Measurements from ENCODE around the gene ZXDC. TPM values are rescaled to one million over a fixed set of nuclear protein-coding genes. Genes with fewer than 3 reads are reported as not detected.

The ZXDC gene
- total and polyA plus RNA-seq, 2 donors (not counting 1 experiment from before 2014, with no cell fraction given), result 38.9 to 70.9 TPM

DNA sequence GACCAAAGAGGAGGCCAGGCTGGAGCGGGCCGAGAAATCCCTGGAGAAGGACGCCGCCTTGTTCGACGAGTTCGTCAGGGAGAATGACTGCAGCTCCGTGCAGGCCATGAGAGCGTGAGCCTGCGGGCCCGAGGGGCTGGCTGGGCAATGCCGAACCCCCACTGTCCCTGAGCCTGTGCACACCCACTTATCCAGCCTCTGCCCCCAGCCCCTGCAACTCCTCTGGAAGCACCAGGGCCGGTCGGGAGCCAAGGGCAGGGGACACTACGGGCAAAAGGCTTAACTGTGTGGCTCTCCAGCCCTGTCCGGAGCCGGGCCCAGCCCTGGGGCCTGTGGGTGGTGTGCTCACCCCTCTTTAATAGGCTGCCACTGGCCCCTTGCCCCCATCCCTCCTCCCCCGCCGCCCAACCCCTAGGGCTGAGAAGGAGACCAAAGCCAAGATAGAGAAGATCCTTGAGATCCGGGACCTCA is 57.0 kb downstream of the ZXDC start:
- WGBS (ENCODE audit: insufficient coverage), result 92% methylated on average over 16 of the region's 20 CpGs
- ChIA-PET CTCF (no interaction called here), POLR2A (no interaction called here)
- no peaks in the 10 kb centered on the region for H3K9me3 Mint-ChIP-seq (ENCODE audit: insufficient read depth)
- Histone ChIP-seq H3K79me2 (ENCODE audit: control insufficient read depth, insufficient read depth, low read length) (no peaks in the 10 kb centered on the region), H3K9me3 (ENCODE audit: control extremely low read depth in 1 of 3, control insufficient read depth in 2 of 3, insufficient read depth in 1 of 3, low read length in 2 of 3) (peaks cover 0 to 3% (median 0%) of the 10 kb centered on the region in 3 donors), H3K27me3 (replicated peaks in 1 of 4; ENCODE audit: control extremely low read depth in 1 of 4, control insufficient read depth in 3 of 4, insufficient read depth in 4 of 4, low read length in 3 of 4) (peaks cover 0 to 13% (median 0%) of the 10 kb centered on the region in 4 experiments), H3K4me1 (ENCODE audit: control insufficient read depth in 2 of 2, insufficient read depth in 2 of 2, low read length in 2 of 2) (no peaks in the 10 kb centered on the region), H2AFZ (ENCODE audit: insufficient read depth, low read depth, low read length, poor library complexity, severe bottlenecking) (no peak overlapping the region), H3K36me3 (replicated peaks in 1 of 2; ENCODE audit: control extremely low read depth in 1 of 2, control insufficient read depth in 1 of 2, extremely low read depth in 1 of 2, insufficient read depth in 2 of 2, low read length in 1 of 2) (no peaks in the 10 kb centered on the region), H3K27ac (ENCODE audit: low read length in 2 of 2) (no peak overlapping the region), H3K4me3 (ENCODE audit: control extremely low read depth in 1 of 5, extremely low read depth in 1 of 5, insufficient read depth in 1 of 5, low read depth in 2 of 5, low read length in 4 of 5) (no peak overlapping the region), H4K20me1 (ENCODE audit: control insufficient read depth, insufficient read depth, low read length, poor library complexity, severe bottlenecking) (no peaks in the 10 kb centered on the region), H3K9ac (ENCODE audit: low read length) (no peak overlapping the region), H3K4me2 (replicated peaks; ENCODE audit: low read depth, low read length, poor library complexity, severe bottlenecking) (no peak overlapping the region)
- no peak overlapping the region for H3K4me3 Mint-ChIP-seq
- DNase-seq (no peak), ATAC-seq (ENCODE audit: low read depth) (no peak)
- intact Hi-C loops (cut with micrococcal nuclease), result no loop called here
- TF ChIP-seq, protein P1, sequence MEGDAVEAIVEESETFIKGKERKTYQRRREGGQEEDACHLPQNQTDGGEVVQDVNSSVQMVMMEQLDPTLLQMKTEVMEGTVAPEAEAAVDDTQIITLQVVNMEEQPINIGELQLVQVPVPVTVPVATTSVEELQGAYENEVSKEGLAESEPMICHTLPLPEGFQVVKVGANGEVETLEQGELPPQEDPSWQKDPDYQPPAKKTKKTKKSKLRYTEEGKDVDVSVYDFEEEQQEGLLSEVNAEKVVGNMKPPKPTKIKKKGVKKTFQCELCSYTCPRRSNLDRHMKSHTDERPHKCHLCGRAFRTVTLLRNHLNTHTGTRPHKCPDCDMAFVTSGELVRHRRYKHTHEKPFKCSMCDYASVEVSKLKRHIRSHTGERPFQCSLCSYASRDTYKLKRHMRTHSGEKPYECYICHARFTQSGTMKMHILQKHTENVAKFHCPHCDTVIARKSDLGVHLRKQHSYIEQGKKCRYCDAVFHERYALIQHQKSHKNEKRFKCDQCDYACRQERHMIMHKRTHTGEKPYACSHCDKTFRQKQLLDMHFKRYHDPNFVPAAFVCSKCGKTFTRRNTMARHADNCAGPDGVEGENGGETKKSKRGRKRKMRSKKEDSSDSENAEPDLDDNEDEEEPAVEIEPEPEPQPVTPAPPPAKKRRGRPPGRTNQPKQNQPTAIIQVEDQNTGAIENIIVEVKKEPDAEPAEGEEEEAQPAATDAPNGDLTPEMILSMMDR (IDR thresholded peaks at IDR 0.05), result no peak
- H3K4me1 Mint-ChIP-seq, result no peaks in the 10 kb centered on the region
- H3K27me3 Mint-ChIP-seq, result peaks cover 22% of the 10 kb centered on the region
- H3K27ac Mint-ChIP-seq, result no peak overlapping the region

DNA sequence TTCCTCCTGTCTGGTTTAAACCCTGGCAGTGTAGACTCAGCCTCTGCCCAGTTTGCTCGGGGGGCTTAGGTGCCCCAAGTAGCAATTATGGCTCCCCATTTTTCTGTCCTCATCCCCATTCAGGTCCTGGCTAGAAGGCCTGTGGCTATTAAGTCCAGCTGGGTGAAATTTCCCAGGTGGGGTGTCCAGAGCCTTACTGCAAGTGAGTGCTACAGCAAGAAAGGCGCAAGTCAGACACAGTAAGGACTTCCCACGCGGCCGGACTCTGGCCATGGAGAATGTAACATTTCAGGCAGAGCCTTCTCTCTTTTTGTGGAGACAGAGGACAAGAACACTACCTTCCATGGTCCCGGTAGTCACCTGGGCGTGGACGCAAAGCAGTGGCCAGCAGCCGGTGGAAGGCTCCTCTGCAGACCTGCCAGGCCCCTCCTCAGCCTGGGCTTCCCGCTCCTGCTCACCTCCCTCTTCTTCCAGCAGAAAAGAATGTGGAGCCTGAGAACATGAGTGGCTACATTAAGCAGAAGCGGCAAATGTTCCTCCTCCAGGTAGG is 57.6 kb downstream of the ZXDC start:
- Histone ChIP-seq H3K4me2 (replicated peaks; ENCODE audit: low read depth, low read length, poor library complexity, severe bottlenecking) (no peak overlapping the region), H3K9me3 (ENCODE audit: control extremely low read depth in 1 of 3, control insufficient read depth in 2 of 3, insufficient read depth in 1 of 3, low read length in 2 of 3) (peaks cover 0 to 3% (median 0%) of the 10 kb centered on the region in 3 donors), H2AFZ (ENCODE audit: insufficient read depth, low read depth, low read length, poor library complexity, severe bottlenecking) (no peak overlapping the region), H4K20me1 (ENCODE audit: control insufficient read depth, insufficient read depth, low read length, poor library complexity, severe bottlenecking) (no peaks in the 10 kb centered on the region), H3K9ac (ENCODE audit: low read length) (no peak overlapping the region), H3K79me2 (ENCODE audit: control insufficient read depth, insufficient read depth, low read length) (no peaks in the 10 kb centered on the region), H3K4me3 (ENCODE audit: control extremely low read depth in 1 of 5, extremely low read depth in 1 of 5, insufficient read depth in 1 of 5, low read depth in 2 of 5, low read length in 4 of 5) (no peak overlapping the region), H3K4me1 (ENCODE audit: control insufficient read depth in 2 of 2, insufficient read depth in 2 of 2, low read length in 2 of 2) (no peaks in the 10 kb centered on the region), H3K36me3 (replicated peaks in 1 of 2; ENCODE audit: control extremely low read depth in 1 of 2, control insufficient read depth in 1 of 2, extremely low read depth in 1 of 2, insufficient read depth in 2 of 2, low read length in 1 of 2) (no peaks in the 10 kb centered on the region), H3K27ac (ENCODE audit: low read length in 2 of 2) (no peak overlapping the region), H3K27me3 (replicated peaks in 1 of 4; ENCODE audit: control extremely low read depth in 1 of 4, control insufficient read depth in 3 of 4, insufficient read depth in 4 of 4, low read length in 3 of 4) (peaks cover 0 to 16% (median 0%) of the 10 kb centered on the region in 4 experiments)
- POLR2A ChIA-PET, result no interaction called here
- DNase-seq, result no peak
- intact Hi-C loops (cut with micrococcal nuclease), result no loop called here
- Mint-ChIP-seq H3K27ac (no peak overlapping the region), H3K4me3 (no peak overlapping the region), H3K9me3 (ENCODE audit: insufficient read depth) (no peaks in the 10 kb centered on the region), H3K27me3 (peaks cover 23% of the 10 kb centered on the region), H3K4me1 (no peaks in the 10 kb centered on the region)
- WGBS (ENCODE audit: insufficient coverage), result 91% methylated on average over 11 of the region's 11 CpGs
- ATAC-seq (ENCODE audit: low read depth), result no peak
- TF ChIP-seq EZH2 (IDR thresholded peaks at IDR 0.05; ENCODE audit: borderline replicate concordance, insufficient read depth, low read depth, low read length, poor library complexity, severe bottlenecking), result no peak
- TF ChIP-seq, protein P1 (IDR thresholded peaks at IDR 0.05), result no peak
- CTCF ChIA-PET, result no interaction called here
